Endothelial cell of umbilical vein (primary cell): ENCODE measurements around the gene ASCL4. TPM values are rescaled to one million over a fixed set of nuclear protein-coding genes. Genes with fewer than 3 reads are reported as not detected.
"Not testable (repeated sequence)": the region's sequence is repeated elsewhere in the genome, so short reads cannot be mapped to it uniquely, and the experiment has no call there.

ENCODE experiments used
- BruUV-seq: library from RNA; stranded (reverse); fragments of 400-500 nt; replicated peaks from 2 replicates; lab custom pipeline; 2021; lab: Mats Ljungman, UMichigan
- CTCF ChIA-PET: fragments of 300-600, 350-600 bp; sonication (Branson Sonifier 250); formaldehyde crosslinking; loops from one replicate; lab custom pipeline; 2021; ENCODE audit warnings: antibody characterized with exemption, inconsistent platforms; lab: Charles Lee
- POLR2A ChIA-PET: fragments of 300-600, 350-600 bp; sonication (Branson Sonifier 250); formaldehyde crosslinking; loops from one replicate; lab custom pipeline; 2021; ENCODE audit warnings: antibody characterized with exemption, inconsistent platforms; lab: Charles Lee
- DNase-seq: peaks from one replicate; pipeline ENCODE4 v3.0.0-alpha.2; 2011; ENCODE audit warnings: low read depth, low spot score
- FAIRE-seq: peaks from 2 replicates; lab custom pipeline; 2011; peaks lifted over from hg19 to GRCh38; lab: Jason Lieb, UNC
- H2AFZ ChIP-seq: 2 replicates; pipeline ENCODE4 v1.6.0; 2012; ENCODE audit warnings: low read depth, low read length, control low read depth, inconsistent platforms
- H3K27ac ChIP-seq: 2 replicates; pipeline ENCODE4 v1.5.1; 2011; ENCODE audit warnings: low read depth, mild to moderate bottlenecking, control low read depth, low read length, moderate library complexity; ENCODE audit not compliant: insufficient read depth
- H3K27me3 ChIP-seq, 2 experiments: 2 replicates each; pipeline versions ENCODE4 v1.6.0 to v1.6.1; 2011; ENCODE audit warnings: low read length in 2 of 2, mixed read lengths in 1 of 2; ENCODE audit not compliant: control insufficient read depth in 2 of 2, insufficient read depth in 2 of 2
- H3K36me3 ChIP-seq, 2 experiments: 2 replicates in 1 of 2; 3 replicates in 1 of 2; pipeline ENCODE4 v1.5.1; 2011; ENCODE audit warnings: low read length in 2 of 2, mild to moderate bottlenecking in 1 of 2, moderate library complexity in 1 of 2; ENCODE audit not compliant: control insufficient read depth in 2 of 2, insufficient read depth in 2 of 2; ENCODE audit errors: extremely low read depth in 1 of 2
- H3K4me1 ChIP-seq: 3 replicates; pipeline ENCODE4 v1.5.1; 2011; ENCODE audit warnings: mild to moderate bottlenecking, low read length; ENCODE audit not compliant: control insufficient read depth, insufficient read depth; ENCODE audit errors: extremely low read depth
- H3K4me2 ChIP-seq: 2 replicates; pipeline ENCODE4 v1.6.1; 2011; ENCODE audit warnings: low read length, control low read depth, mixed read lengths; ENCODE audit not compliant: insufficient read depth
- H3K4me3 ChIP-seq, 3 experiments: fragments of 200-600 bp in 1 of 3; sonication (generic), shearing (Covaris generic) in 1 of 3; replicated peaks in 1 of 3; 2 replicates each; pipeline ENCODE4 v1.5.1; 2011 to 2016; ENCODE audit warnings: control low read depth in 3 of 3, low read length in 3 of 3, mild to moderate bottlenecking in 2 of 3, inconsistent platforms in 1 of 3, low read depth in 1 of 3, moderate library complexity in 1 of 3; ENCODE audit not compliant: insufficient read depth in 1 of 3
- H3K79me2 ChIP-seq: 2 replicates; pipeline ENCODE4 v1.6.0; 2012; ENCODE audit warnings: low read length, inconsistent platforms; ENCODE audit not compliant: control insufficient read depth, insufficient read depth
- H3K9ac ChIP-seq: replicated peaks from 2 replicates; pipeline ENCODE3; 2011; ENCODE audit warnings: low read length, control low read depth; ENCODE audit not compliant: insufficient read depth; ENCODE audit errors: extremely low read depth
- H3K9me1 ChIP-seq: replicated peaks from 3 replicates; pipeline ENCODE4 v1.6.0; 2011; ENCODE audit warnings: mild to moderate bottlenecking, low read length; ENCODE audit not compliant: control insufficient read depth, insufficient read depth; ENCODE audit errors: extremely low read depth
- H3K9me3 ChIP-seq: replicated peaks from 2 replicates; pipeline ENCODE4 v1.5.1; 2012; ENCODE audit warnings: low read length, inconsistent platforms; ENCODE audit not compliant: control insufficient read depth, insufficient read depth
- H4K20me1 ChIP-seq: replicated peaks from 2 replicates; pipeline ENCODE3; 2011; ENCODE audit warnings: mild to moderate bottlenecking, low read length; ENCODE audit not compliant: control insufficient read depth, insufficient read depth; ENCODE audit errors: extremely low read depth
- FOS ChIP-seq: IDR thresholded peaks from 2 replicates; pipeline ENCODE4 v1.6.1; 2011; ENCODE audit warnings: mild to moderate bottlenecking, low read length, moderate library complexity, borderline replicate concordance; ENCODE audit not compliant: insufficient read depth
- MAX ChIP-seq: IDR thresholded peaks from 2 replicates; pipeline ENCODE4 v1.6.1; 2011; ENCODE audit not compliant: insufficient read depth, insufficient read length
- POLR2A ChIP-seq: IDR thresholded peaks from 2 replicates; pipeline ENCODE4 v1.6.1; 2012; ENCODE audit warnings: low read depth, mild to moderate bottlenecking, control low read depth, low read length
- POLR2AphosphoS5 ChIP-seq: IDR thresholded peaks from 2 replicates; pipeline ENCODE4 v1.6.1; 2012; ENCODE audit warnings: low read depth, mild to moderate bottlenecking, control low read depth, low read length, moderate library complexity; ENCODE audit not compliant: insufficient read depth
- dilution Hi-C: fragments of 300-500 bp; cut with MboI; formaldehyde crosslinking; loops from one replicate; pipeline ENCODE4 v1.15.0; 2019; ENCODE audit warnings: low sequenced_read_pairs; ENCODE audit not compliant: extremely low pct_ligation_motif_present
- intact Hi-C: fragments of 100-400 bp; cut with micrococcal nuclease; formaldehyde crosslinking; loops from one replicate; pipeline ENCODE4 v1.10.0; 2022
- polyA plus RNA-seq, 4 experiments: library from polyadenylated mRNA; depleted of rRNA in 3 of 4; stranded (reverse) in 3 of 4; unstranded in 1 of 4; fragments of >200 nt; gene quantifications; 2 replicates each; pipeline versions ENCODE4 v1.2.1 to v1.2.3, GENCODE V29; 2011 to 2012; ENCODE audit warnings: missing spikeins in 1 of 4
- total RNA-seq: library from RNA; stranded (reverse); gene quantifications from 2 replicates; pipeline ENCODE4 v1.2.3, GENCODE V29; 2021

Gene ASCL4
- total and polyA plus RNA-seq, 2 donors (not counting 3 experiments of a cell fraction or from before 2014, with no cell fraction given): not detected

- DNase-seq, H3K4me2 ChIP-seq, BruUV-seq, H3K4me3 ChIP-seq, dilution Hi-C loops, FAIRE-seq, H3K9me1 ChIP-seq, H3K79me2 ChIP-seq, H2AFZ ChIP-seq, H3K27me3 ChIP-seq, H3K9me3 ChIP-seq, H4K20me1 ChIP-seq, H3K36me3 ChIP-seq, POLR2A ChIA-PET, intact Hi-C loops, CTCF ChIA-PET, H3K4me1 ChIP-seq, H3K9ac ChIP-seq, H3K27ac ChIP-seq: not testable (repeated sequence)
Observed at GRCh38 chr12:107727742-107728141, 46.8 kb upstream of the ASCL4 start.

GRCh38 chr12:107730618-107731341 is 43.7 kb upstream of the ASCL4 start:
- intact Hi-C loops (no loop called here), dilution Hi-C loops (no loop called here)
- FAIRE-seq: no peak

More at GRCh38 chr12:107730618-107731341, 43.7 kb upstream of the ASCL4 start:
- H3K27me3 ChIP-seq: no peaks in the 10 kb centered on the region
- H3K9ac ChIP-seq: no peak overlapping the region
- ChIA-PET POLR2A (no interaction called here), CTCF (no interaction called here)
- H3K36me3 ChIP-seq: peaks cover 8 to 11% of the 10 kb centered on the region in 2 experiments
- H3K9me1 ChIP-seq: no peaks in the 10 kb centered on the region
- TF ChIP-seq POLR2AphosphoS5: no peak
- no peak for TF ChIP-seq FOS
- no peak for TF ChIP-seq POLR2A
- TF ChIP-seq MAX: no peak
- DNase-seq: no peak
- no peak overlapping the region for H3K27ac ChIP-seq
- no peaks in the 10 kb centered on the region for H4K20me1 ChIP-seq
- no peak overlapping the region for H3K4me3 ChIP-seq
- no peaks in the 10 kb centered on the region for H3K79me2 ChIP-seq
- no peak overlapping the region for H2AFZ ChIP-seq
- H3K4me1 ChIP-seq: peaks cover 9% of the 10 kb centered on the region
- BruUV-seq: no TSS peak
- H3K9me3 ChIP-seq: no peaks in the 10 kb centered on the region
- H3K4me2 ChIP-seq: no peak overlapping the region
